Activated CD4-positive, alpha-beta memory T cell treated with anti-CD3 and anti-CD28 coated beads for 36 hours (primary cell): ENCODE measurements around the gene FAM13B. TPM values are rescaled to one million over a fixed set of nuclear protein-coding genes. Genes with fewer than 3 reads are reported as not detected.
"Not testable (repeated sequence)": the region's sequence is repeated elsewhere in the genome, so short reads cannot be mapped to it uniquely, and the experiment has no call there.

Source experiments
- CTCF ChIA-PET: fragments of 350-600 bp; sonication (Branson Sonifier 250); formaldehyde crosslinking; loops from one replicate; lab custom pipeline; 2021; ENCODE audit warnings: antibody characterized with exemption, inconsistent platforms; lab: Charles Lee
- POLR2A ChIA-PET: fragments of 350-600 bp; sonication (Branson Sonifier 250); formaldehyde crosslinking; loops from one replicate; lab custom pipeline; 2021; ENCODE audit warnings: antibody characterized with exemption; lab: Charles Lee
- DNase-seq: peaks from one replicate; pipeline ENCODE4 v3.0.0-alpha.2; 2020
- H3K27ac Mint-ChIP-seq: one replicate; pipeline ENCODE4 v1.8.0; 2021; ENCODE audit warnings: mixed read lengths
- H3K27me3 Mint-ChIP-seq: one replicate; pipeline ENCODE4 v1.8.0; 2021; ENCODE audit warnings: mixed read lengths
- H3K36me3 Mint-ChIP-seq: one replicate; pipeline ENCODE4 v1.8.0; 2021; ENCODE audit warnings: mixed read lengths
- H3K4me1 Mint-ChIP-seq: one replicate; pipeline ENCODE4 v1.8.0; 2021; ENCODE audit warnings: low read depth, mixed read lengths
- H3K4me3 Mint-ChIP-seq: one replicate; pipeline ENCODE4 v1.8.0; 2021; ENCODE audit warnings: mild to moderate bottlenecking, mixed read lengths
- H3K9me3 Mint-ChIP-seq: one replicate; pipeline ENCODE4 v1.8.0; 2021; ENCODE audit warnings: mixed read lengths
- intact Hi-C: fragments of 100-400 bp; cut with micrococcal nuclease; formaldehyde crosslinking; loops from one replicate; pipeline ENCODE4 v1.15.1; 2023
- total RNA-seq, 2 experiments: library from RNA; stranded (reverse); gene quantifications; one replicate each; pipeline ENCODE4 v1.2.3, GENCODE V29; 2021

FAM13B gene
- total RNA-seq, 2 experiments from 2014 or later, result 11.5 to 13.8 TPM

GRCh38 chr5:138054206-138054605, 21.3 kb upstream of the FAM13B start:
- Mint-ChIP-seq H3K4me3 (no peak overlapping the region), H3K36me3 (no peaks in the 10 kb centered on the region), H3K27ac (peak overlapping the region; percentile 3), H3K4me1 (peaks cover 17% of the 10 kb centered on the region), H3K9me3 (no peaks in the 10 kb centered on the region), H3K27me3 (no peaks in the 10 kb centered on the region)
- intact Hi-C loops, result no loop called here
- no peak for DNase-seq
- ChIA-PET CTCF (interaction anchor here (1.0 to 1.4 kb wide), 4 partner anchors 15 to 79 kb away, joined by 3 to 6 read pairs (median 3); no protein-coding TSS in a partner anchor), POLR2A (no interaction called here)

GRCh38 chr5:138053554-138053953, 20.7 kb upstream of the FAM13B start:
- H3K27ac Mint-ChIP-seq, result peak overlapping the region; percentile 3
- peaks cover 17% of the 10 kb centered on the region for H3K4me1 Mint-ChIP-seq
- CTCF ChIA-PET, result interaction anchor here (1.0 to 1.4 kb wide), 4 partner anchors 16 to 80 kb away, joined by 3 to 6 read pairs (median 3); no protein-coding TSS in a partner anchor
- no peaks in the 10 kb centered on the region for H3K36me3 Mint-ChIP-seq
- H3K4me3 Mint-ChIP-seq, result no peak overlapping the region
- no peak for DNase-seq
- intact Hi-C loops, result no loop called here
- no peaks in the 10 kb centered on the region for H3K27me3 Mint-ChIP-seq
- H3K9me3 Mint-ChIP-seq, result no peaks in the 10 kb centered on the region
- POLR2A ChIA-PET, result interaction anchor here (0.6 kb wide), 1 partner anchor 12 kb away, joined by 4 read pairs; no protein-coding TSS in a partner anchor

- H3K4me3 Mint-ChIP-seq, H3K27me3 Mint-ChIP-seq, H3K9me3 Mint-ChIP-seq, DNase-seq, H3K36me3 Mint-ChIP-seq, H3K27ac Mint-ChIP-seq, intact Hi-C loops, POLR2A ChIA-PET: not testable (repeated sequence)
- peaks cover 17% of the 10 kb centered on the region for H3K4me1 Mint-ChIP-seq
- CTCF ChIA-PET, result interaction anchor here (1.4 kb wide), 1 partner anchor 16 kb away, joined by 6 read pairs; no protein-coding TSS in a partner anchor
Observed at GRCh38 chr5:138052718-138053117, 19.8 kb upstream of the FAM13B start.

- no peak for DNase-seq
- no peak overlapping the region for H3K27ac Mint-ChIP-seq
- no peaks in the 10 kb centered on the region for H3K36me3 Mint-ChIP-seq
- no peak overlapping the region for H3K4me3 Mint-ChIP-seq
- H3K9me3 Mint-ChIP-seq, result no peaks in the 10 kb centered on the region
- ChIA-PET POLR2A (no interaction called here), CTCF (interaction anchor here (0.6 kb wide), 1 partner anchor 17 kb away, joined by 3 read pairs; no protein-coding TSS in a partner anchor)
- peaks cover 17% of the 10 kb centered on the region for H3K4me1 Mint-ChIP-seq
- no peaks in the 10 kb centered on the region for H3K27me3 Mint-ChIP-seq
- intact Hi-C loops, result no loop called here
Observed at GRCh38 chr5:138051441-138052296, 18.8 kb upstream of the FAM13B start.

GRCh38 chr5:138045283-138045682, 12.4 kb upstream of the FAM13B start:
- DNase-seq, H3K36me3 Mint-ChIP-seq, H3K4me3 Mint-ChIP-seq, H3K4me1 Mint-ChIP-seq, POLR2A ChIA-PET, H3K27ac Mint-ChIP-seq, intact Hi-C loops, H3K9me3 Mint-ChIP-seq, H3K27me3 Mint-ChIP-seq: not testable (repeated sequence)
- CTCF ChIA-PET, result interaction anchor here (0.8 to 1.3 kb wide), 2 partner anchors 24 kb away, joined by 3 to 5 read pairs; no protein-coding TSS in a partner anchor

- no peak for DNase-seq
- intact Hi-C loops, result loop anchor here (10.0 kb wide), 1 partner anchor 316 kb away; the partner anchor contains the start of gene KDM3B
- Mint-ChIP-seq H3K9me3 (no peaks in the 10 kb centered on the region), H3K27me3 (no peaks in the 10 kb centered on the region), H3K4me1 (peaks cover 13% of the 10 kb centered on the region), H3K4me3 (no peak overlapping the region), H3K27ac (no peak overlapping the region), H3K36me3 (no peaks in the 10 kb centered on the region)
- ChIA-PET POLR2A (no interaction called here), CTCF (interaction anchor here (0.5 to 9.0 kb wide), 6 partner anchors 28 to 1267 kb away, joined by 3 to 205 read pairs (median 8); no protein-coding TSS in a partner anchor)
Observed at GRCh38 chr5:138038826-138039225, 5.9 kb upstream of the FAM13B start.

- H3K9me3 Mint-ChIP-seq, result no peaks in the 10 kb centered on the region
- intact Hi-C loops, result loop anchor here (10.0 kb wide), 1 partner anchor 317 kb away; the partner anchor contains the start of gene KDM3B
- POLR2A ChIA-PET, result no interaction called here
- peaks cover 19% of the 10 kb centered on the region for H3K4me1 Mint-ChIP-seq
- H3K36me3 Mint-ChIP-seq, result no peaks in the 10 kb centered on the region
- H3K27me3 Mint-ChIP-seq, result no peaks in the 10 kb centered on the region
- no peak for DNase-seq
- CTCF ChIA-PET, result interaction anchor here (1.1 to 9.0 kb wide), 6 partner anchors 28 to 259 kb away, joined by 3 to 205 read pairs (median 8); no protein-coding TSS in a partner anchor
- H3K4me3 Mint-ChIP-seq, result no peak overlapping the region
- peak overlapping the region; percentile 4 for H3K27ac Mint-ChIP-seq
Observed at GRCh38 chr5:138037907-138038633, 5.2 kb upstream of the FAM13B start.

GRCh38 chr5:138037271-138037670, 4.4 kb upstream of the FAM13B start:
- H3K4me3 Mint-ChIP-seq, result no peak overlapping the region
- no peak for DNase-seq
- peaks cover 19% of the 10 kb centered on the region for H3K4me1 Mint-ChIP-seq
- intact Hi-C loops, result loop anchor here (10.0 kb wide), 1 partner anchor 318 kb away; the partner anchor contains the start of gene KDM3B
- POLR2A ChIA-PET, result no interaction called here
- no peaks in the 10 kb centered on the region for H3K27me3 Mint-ChIP-seq
- no peaks in the 10 kb centered on the region for H3K36me3 Mint-ChIP-seq
- no peak overlapping the region for H3K27ac Mint-ChIP-seq
- CTCF ChIA-PET, result interaction anchor here (1.1 to 9.0 kb wide), 9 partner anchors 10 to 259 kb away, joined by 3 to 205 read pairs (median 9); no protein-coding TSS in a partner anchor
- no peaks in the 10 kb centered on the region for H3K9me3 Mint-ChIP-seq

GRCh38 chr5:138035605-138036537, 3.0 kb upstream of the FAM13B start:
- Mint-ChIP-seq H3K36me3 (no peaks in the 10 kb centered on the region), H3K4me3 (peak overlapping the region; percentile 9)
- intact Hi-C loops, result loop anchor here (1.0 to 10.0 kb wide), 3 partner anchors 32 to 319 kb away; partner anchors contain the start of gene KDM3B

GRCh38 chr5:138033907-138034306, 1.0 kb upstream of the FAM13B start:
- H3K27ac Mint-ChIP-seq, result peak overlapping the region; percentile 92
- H3K4me3 Mint-ChIP-seq, result peak overlapping the region; percentile 97
- intact Hi-C loops, result loop anchor here (1.0 to 10.0 kb wide), 6 partner anchors 37 to 321 kb away; partner anchors contain the start of genes BRD8, HNRNPA0, KDM3B and KIF20A
- H3K9me3 Mint-ChIP-seq, result no peaks in the 10 kb centered on the region
- H3K36me3 Mint-ChIP-seq, result no peaks in the 10 kb centered on the region
- peaks cover 51% of the 10 kb centered on the region for H3K4me1 Mint-ChIP-seq
- CTCF ChIA-PET, result interaction anchor here (0.6 to 9.0 kb wide), 12 partner anchors 20 to 404 kb away, joined by 3 to 205 read pairs (median 4); partner anchors contain the start of genes BRD8, KDM3B and KIF20A
- DNase-seq, result no peak
- no peaks in the 10 kb centered on the region for H3K27me3 Mint-ChIP-seq
- POLR2A ChIA-PET, result interaction anchor here (0.5 to 1.0 kb wide), 2 partner anchors 29 to 35 kb away, joined by 3 to 5 read pairs; no protein-coding TSS in a partner anchor

More at GRCh38 chr5:138035605-138036537, 3.0 kb upstream of the FAM13B start:
- H3K4me1 Mint-ChIP-seq, result peaks cover 31% of the 10 kb centered on the region
- POLR2A ChIA-PET, result interaction anchor here (1.5 kb wide), 1 partner anchor 283 kb away, joined by 4 read pairs; no protein-coding TSS in a partner anchor
- peak; percentile 72 for DNase-seq
- no peaks in the 10 kb centered on the region for H3K27me3 Mint-ChIP-seq
- H3K9me3 Mint-ChIP-seq, result no peaks in the 10 kb centered on the region
- no peak overlapping the region for H3K27ac Mint-ChIP-seq
- CTCF ChIA-PET, result interaction anchor here (0.6 to 9.0 kb wide), 34 partner anchors 8 to 540 kb away, joined by 3 to 205 read pairs (median 4); partner anchors contain the start of genes BRD8, CDC25C, ETF1 and KIF20A
